ENCODE data around the gene MYRFL. TPM values are rescaled to one million over a fixed set of nuclear protein-coding genes. Genes with fewer than 3 reads are reported as not detected.
A peak's percentile ranks its signal among the peaks of the same experiment; 100 is the strongest.

Gene MYRFL
- total and polyA plus RNA-seq, 2 experiments from 2014 or later: 2.3 to 2.7 TPM

GRCh38 chr12:69981881-69982475 is 157.0 kb downstream of the MYRFL start:
- Histone ChIP-seq H3K9me2 (replicated peaks; ENCODE audit: insufficient read depth) (no peaks in the 10 kb centered on the region), H3K36me3 (replicated peaks; ENCODE audit: insufficient read depth, low read depth) (no peaks in the 10 kb centered on the region), H4K20me1 (ENCODE audit: insufficient read depth, poor library complexity, severe bottlenecking) (no peaks in the 10 kb centered on the region), H3K27me3 (no peaks in the 10 kb centered on the region), H2AFZ (no peak overlapping the region), H3K79me2 (no peaks in the 10 kb centered on the region), H3K4me1 (ENCODE audit: insufficient read depth) (peaks cover 16% of the 10 kb centered on the region), H3K27ac (peak overlapping the region; percentile 11), H3K4me2 (peak overlapping the region; percentile 20), H3K9me3 (ENCODE audit: low read depth) (no peaks in the 10 kb centered on the region), H3K4me3 (no peak overlapping the region)
- 43% methylated on average over 5 of the region's 5 CpGs for WGBS (ENCODE audit: low lambda C conversion rate, missing lambda C conversion rate)
- TF ChIP-seq EZH2 (IDR thresholded peaks at IDR 0.05; ENCODE audit: borderline replicate concordance) (no peak), CTCF (IDR thresholded peaks at IDR 0.05; ENCODE audit: poor library complexity) (no peak), EZH2phosphoT487 (IDR thresholded peaks at IDR 0.05; ENCODE audit: low read depth, severe bottlenecking, unreplicated experiment) (no peak)
- no peak for DNase-seq (ENCODE audit: low spot score)

- Histone ChIP-seq H3K4me2 (no peak overlapping the region), H3K9me3 (ENCODE audit: low read depth) (no peaks in the 10 kb centered on the region), H3K9me2 (replicated peaks; ENCODE audit: insufficient read depth) (no peaks in the 10 kb centered on the region), H3K4me1 (ENCODE audit: insufficient read depth) (peaks cover 27% of the 10 kb centered on the region), H3K27ac (no peak overlapping the region), H3K4me3 (no peak overlapping the region), H2AFZ (no peak overlapping the region), H3K36me3 (replicated peaks; ENCODE audit: insufficient read depth, low read depth) (no peaks in the 10 kb centered on the region), H3K27me3 (no peaks in the 10 kb centered on the region), H3K79me2 (no peaks in the 10 kb centered on the region), H4K20me1 (ENCODE audit: insufficient read depth, poor library complexity, severe bottlenecking) (no peaks in the 10 kb centered on the region)
- over 99% methylated on average over 7 of the region's 7 CpGs for WGBS (ENCODE audit: low lambda C conversion rate, missing lambda C conversion rate)
- no peak for DNase-seq (ENCODE audit: low spot score)
- TF ChIP-seq EZH2 (IDR thresholded peaks at IDR 0.05; ENCODE audit: borderline replicate concordance) (no peak), EZH2phosphoT487 (IDR thresholded peaks at IDR 0.05; ENCODE audit: low read depth, severe bottlenecking, unreplicated experiment) (no peak)
Measured at GRCh38 chr12:69984241-69984640, 159.2 kb downstream of the MYRFL start.

GRCh38 chr12:69985656-69986055 is 160.6 kb downstream of the MYRFL start:
- no peaks in the 10 kb centered on the region for H3K27me3 ChIP-seq
- H2AFZ ChIP-seq: no peak overlapping the region
- H3K36me3 ChIP-seq (replicated peaks; ENCODE audit: insufficient read depth, low read depth): no peaks in the 10 kb centered on the region
- H4K20me1 ChIP-seq (ENCODE audit: insufficient read depth, poor library complexity, severe bottlenecking): no peaks in the 10 kb centered on the region
- no peaks in the 10 kb centered on the region for H3K79me2 ChIP-seq
- H3K27ac ChIP-seq: no peak overlapping the region
- no peaks in the 10 kb centered on the region for H3K9me3 ChIP-seq (ENCODE audit: low read depth)
- no peaks in the 10 kb centered on the region for H3K9me2 ChIP-seq (replicated peaks; ENCODE audit: insufficient read depth)
- H3K4me1 ChIP-seq (ENCODE audit: insufficient read depth): peaks cover 27% of the 10 kb centered on the region
- no peak for DNase-seq (ENCODE audit: low spot score)
- H3K4me2 ChIP-seq: no peak overlapping the region
- 100% methylated on average over 4 of the region's 4 CpGs for WGBS (ENCODE audit: low lambda C conversion rate, missing lambda C conversion rate)
- TF ChIP-seq CTCF (IDR thresholded peaks at IDR 0.05; ENCODE audit: poor library complexity): no peak
- no peak for TF ChIP-seq EZH2 (IDR thresholded peaks at IDR 0.05; ENCODE audit: borderline replicate concordance)
- TF ChIP-seq EZH2phosphoT487 (IDR thresholded peaks at IDR 0.05; ENCODE audit: low read depth, severe bottlenecking, unreplicated experiment): no peak
- H3K4me3 ChIP-seq: no peak overlapping the region

- 95% methylated on average over 3 of the region's 3 CpGs for WGBS (ENCODE audit: low lambda C conversion rate, missing lambda C conversion rate)
- Histone ChIP-seq H3K79me2 (no peaks in the 10 kb centered on the region), H3K9me3 (ENCODE audit: low read depth) (no peaks in the 10 kb centered on the region), H3K27ac (no peak overlapping the region), H3K36me3 (replicated peaks; ENCODE audit: insufficient read depth, low read depth) (no peaks in the 10 kb centered on the region), H2AFZ (no peak overlapping the region), H3K27me3 (no peaks in the 10 kb centered on the region), H3K4me1 (ENCODE audit: insufficient read depth) (peaks cover 27% of the 10 kb centered on the region), H3K4me2 (no peak overlapping the region), H4K20me1 (ENCODE audit: insufficient read depth, poor library complexity, severe bottlenecking) (no peaks in the 10 kb centered on the region), H3K9me2 (replicated peaks; ENCODE audit: insufficient read depth) (no peaks in the 10 kb centered on the region), H3K4me3 (no peak overlapping the region)
- no peak for DNase-seq (ENCODE audit: low spot score)
- TF ChIP-seq EZH2 (IDR thresholded peaks at IDR 0.05; ENCODE audit: borderline replicate concordance): no peak
- TF ChIP-seq CTCF (IDR thresholded peaks at IDR 0.05; ENCODE audit: poor library complexity): no peak
- TF ChIP-seq EZH2phosphoT487 (IDR thresholded peaks at IDR 0.05; ENCODE audit: low read depth, severe bottlenecking, unreplicated experiment): no peak
Measured at GRCh38 chr12:69986114-69986513, 161.1 kb downstream of the MYRFL start.

Data from hepatocyte (in vitro differentiated cells).